Hepatocyte (in vitro differentiated cells): ENCODE measurements around the gene SLC7A4. TPM values are rescaled to one million over a fixed set of nuclear protein-coding genes. Genes with fewer than 3 reads are reported as not detected.

Experiments
- DNase-seq: peaks from one replicate; pipeline ENCODE4 v3.0.0-alpha.2; 2016; ENCODE audit warnings: low spot score
- H2AFZ ChIP-seq: fragments of 200-600 bp; sonication (generic); 2 replicates; pipeline ENCODE4 v1.6.0; 2016; ENCODE audit warnings: antibody characterized with exemption, mild to moderate bottlenecking
- H3K27ac ChIP-seq: fragments of 200-600 bp; sonication (generic); 2 replicates; pipeline ENCODE4 v1.5.1; 2016; ENCODE audit warnings: mild to moderate bottlenecking
- H3K27me3 ChIP-seq: fragments of 200-600 bp; sonication (generic); 2 replicates; pipeline ENCODE4 v1.6.1; 2016
- H3K36me3 ChIP-seq: fragments of 200-600 bp; sonication (generic); replicated peaks from 2 replicates; pipeline ENCODE4 v1.5.1; 2016; ENCODE audit warnings: low read depth; ENCODE audit not compliant: insufficient read depth
- H3K4me1 ChIP-seq: fragments of 200-600 bp; sonication (generic); 2 replicates; pipeline ENCODE4 v1.5.1; 2016; ENCODE audit warnings: mild to moderate bottlenecking, moderate library complexity; ENCODE audit not compliant: insufficient read depth
- H3K4me2 ChIP-seq: fragments of 200-600 bp; sonication (generic); 2 replicates; pipeline ENCODE4 v1.6.0; 2016
- H3K4me3 ChIP-seq: fragments of 200-600 bp; sonication (generic); 2 replicates; pipeline ENCODE4 v1.5.1; 2016; ENCODE audit warnings: mild to moderate bottlenecking
- H3K79me2 ChIP-seq: fragments of 200-600 bp; sonication (generic); 2 replicates; pipeline ENCODE4 v1.6.0; 2017; ENCODE audit warnings: mild to moderate bottlenecking
- H3K9me2 ChIP-seq: fragments of 200-600 bp; sonication (generic); replicated peaks from 2 replicates; pipeline ENCODE4 v1.6.0; 2017; ENCODE audit warnings: mild to moderate bottlenecking; ENCODE audit not compliant: insufficient read depth
- H3K9me3 ChIP-seq: fragments of 200-600 bp; sonication (generic); 2 replicates; pipeline ENCODE4 v1.5.1; 2016; ENCODE audit warnings: low read depth, mild to moderate bottlenecking
- H4K20me1 ChIP-seq: fragments of 200-600 bp; sonication (generic); 2 replicates; pipeline ENCODE4 v1.6.0; 2016; ENCODE audit warnings: mild to moderate bottlenecking; ENCODE audit not compliant: insufficient read depth, poor library complexity, severe bottlenecking
- CTCF ChIP-seq: fragments of 200-600 bp; sonication (generic); IDR thresholded peaks from 2 replicates; pipeline ENCODE4 v1.5.1; 2016; ENCODE audit warnings: antibody characterized with exemption, mild to moderate bottlenecking; ENCODE audit not compliant: poor library complexity
- EZH2 ChIP-seq: fragments of 200-600 bp; sonication (generic); IDR thresholded peaks from 2 replicates; pipeline ENCODE4 v1.6.1; 2016; ENCODE audit warnings: antibody characterized with exemption, mild to moderate bottlenecking, borderline replicate concordance
- EZH2phosphoT487 ChIP-seq: fragments of 200-600 bp; sonication (generic); IDR thresholded peaks from one replicate; pipeline ENCODE4 v1.6.1; 2018; ENCODE audit warnings: antibody characterized with exemption, mild to moderate bottlenecking, low read depth, moderate library complexity; ENCODE audit not compliant: unreplicated experiment, severe bottlenecking
- WGBS: methylation state at CpG from one replicate; pipeline ENCODE4 v1.1.6; 2016; ENCODE audit warnings: low lambda C conversion rate; ENCODE audit errors: missing lambda C conversion rate; 5-methylcytosine and 5-hydroxymethylcytosine counted together
- polyA plus RNA-seq: library from polyadenylated mRNA; unstranded; fragments of >200 nt; fragmentation: Nextera tagmentation; extraction: Ambion mirVana; gene quantifications from 2 replicates; pipeline ENCODE4 v1.2.1, GENCODE V29; 2016
- total RNA-seq: library from RNA; depleted of rRNA; stranded (reverse); fragments of >200 nt; gene quantifications from 2 replicates; pipeline ENCODE4 v1.2.3, GENCODE V29; 2014

The SLC7A4 gene
- total and polyA plus RNA-seq, 2 experiments from 2014 or later, result 140 to 494 TPM

GRCh38 chr22:20994128-20994901 is 38.0 kb downstream of the SLC7A4 start:
- H3K4me2 ChIP-seq, result no peak overlapping the region
- H3K27ac ChIP-seq, result no peak overlapping the region
- no peaks in the 10 kb centered on the region for H3K79me2 ChIP-seq
- H2AFZ ChIP-seq, result no peak overlapping the region
- 93% methylated on average over 25 of the region's 30 CpGs for WGBS
- no peaks in the 10 kb centered on the region for H3K27me3 ChIP-seq
- DNase-seq, result no peak
- H3K9me2 ChIP-seq, result no peaks in the 10 kb centered on the region
- no peaks in the 10 kb centered on the region for H3K4me1 ChIP-seq
- H3K9me3 ChIP-seq, result no peaks in the 10 kb centered on the region
- no peak overlapping the region for H3K4me3 ChIP-seq
- no peaks in the 10 kb centered on the region for H3K36me3 ChIP-seq
- TF ChIP-seq CTCF, result no peak
- no peak for TF ChIP-seq EZH2
- TF ChIP-seq EZH2phosphoT487, result no peak
- no peaks in the 10 kb centered on the region for H4K20me1 ChIP-seq

- Histone ChIP-seq H3K4me3 (no peak overlapping the region), H3K9me3 (no peaks in the 10 kb centered on the region), H3K4me2 (no peak overlapping the region), H3K36me3 (no peaks in the 10 kb centered on the region), H3K27me3 (no peaks in the 10 kb centered on the region), H3K9me2 (no peaks in the 10 kb centered on the region), H2AFZ (no peak overlapping the region), H3K79me2 (no peaks in the 10 kb centered on the region), H4K20me1 (no peaks in the 10 kb centered on the region), H3K27ac (no peak overlapping the region), H3K4me1 (no peaks in the 10 kb centered on the region)
- TF ChIP-seq EZH2phosphoT487 (no peak), EZH2 (no peak), CTCF (no peak)
- 97% methylated on average over 29 of the region's 29 CpGs for WGBS
- DNase-seq, result no peak
Observed at GRCh38 chr22:20993304-20994127, 38.8 kb downstream of the SLC7A4 start.

GRCh38 chr22:20992456-20993303 is 39.7 kb downstream of the SLC7A4 start:
- WGBS, result 92% methylated on average over 21 of the region's 21 CpGs
- no peaks in the 10 kb centered on the region for H3K9me2 ChIP-seq

More at GRCh38 chr22:20992456-20993303, 39.7 kb downstream of the SLC7A4 start:
- Histone ChIP-seq H3K4me1 (no peaks in the 10 kb centered on the region), H3K36me3 (no peaks in the 10 kb centered on the region), H3K4me3 (no peak overlapping the region), H3K4me2 (no peak overlapping the region), H3K79me2 (no peaks in the 10 kb centered on the region), H4K20me1 (no peaks in the 10 kb centered on the region), H2AFZ (no peak overlapping the region), H3K9me3 (no peaks in the 10 kb centered on the region), H3K27me3 (no peaks in the 10 kb centered on the region), H3K27ac (no peak overlapping the region)
- no peak for DNase-seq
- no peak for TF ChIP-seq EZH2
